Measurements from ENCODE around the gene FTSJ1. TPM values are rescaled to one million over a fixed set of nuclear protein-coding genes. Genes with fewer than 3 reads are reported as not detected.

The FTSJ1 gene
- total RNA-seq, 4 donors from 2014 or later = 46.1 to 81.3 (median 51.0) TPM

DNA sequence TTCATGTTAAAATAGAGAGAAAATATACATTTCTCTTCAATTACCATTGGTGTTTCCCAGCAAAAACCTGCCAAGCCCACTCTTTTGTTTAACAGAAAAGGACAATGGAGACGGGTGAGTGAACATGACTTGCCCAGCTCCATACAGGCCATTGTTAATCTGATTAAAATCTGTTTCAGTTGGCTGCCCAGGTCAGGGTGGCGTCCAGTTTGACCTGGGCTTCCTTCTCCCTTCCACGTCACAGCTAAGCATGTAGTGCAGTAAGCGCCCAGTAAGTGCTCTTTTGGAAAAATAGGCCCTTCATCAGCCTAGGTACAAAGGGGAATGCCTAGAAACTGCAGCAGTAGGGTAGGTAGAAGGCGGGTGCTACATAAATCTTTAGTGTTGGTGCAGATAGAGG is 31.2 kb downstream of the FTSJ1 start:
- 70 to 88% methylated on average over 5 of the region's 5 CpGs for WGBS, 2 donors
- no peak for DNase-seq (ENCODE audit: low spot score in 2 of 2)

DNA sequence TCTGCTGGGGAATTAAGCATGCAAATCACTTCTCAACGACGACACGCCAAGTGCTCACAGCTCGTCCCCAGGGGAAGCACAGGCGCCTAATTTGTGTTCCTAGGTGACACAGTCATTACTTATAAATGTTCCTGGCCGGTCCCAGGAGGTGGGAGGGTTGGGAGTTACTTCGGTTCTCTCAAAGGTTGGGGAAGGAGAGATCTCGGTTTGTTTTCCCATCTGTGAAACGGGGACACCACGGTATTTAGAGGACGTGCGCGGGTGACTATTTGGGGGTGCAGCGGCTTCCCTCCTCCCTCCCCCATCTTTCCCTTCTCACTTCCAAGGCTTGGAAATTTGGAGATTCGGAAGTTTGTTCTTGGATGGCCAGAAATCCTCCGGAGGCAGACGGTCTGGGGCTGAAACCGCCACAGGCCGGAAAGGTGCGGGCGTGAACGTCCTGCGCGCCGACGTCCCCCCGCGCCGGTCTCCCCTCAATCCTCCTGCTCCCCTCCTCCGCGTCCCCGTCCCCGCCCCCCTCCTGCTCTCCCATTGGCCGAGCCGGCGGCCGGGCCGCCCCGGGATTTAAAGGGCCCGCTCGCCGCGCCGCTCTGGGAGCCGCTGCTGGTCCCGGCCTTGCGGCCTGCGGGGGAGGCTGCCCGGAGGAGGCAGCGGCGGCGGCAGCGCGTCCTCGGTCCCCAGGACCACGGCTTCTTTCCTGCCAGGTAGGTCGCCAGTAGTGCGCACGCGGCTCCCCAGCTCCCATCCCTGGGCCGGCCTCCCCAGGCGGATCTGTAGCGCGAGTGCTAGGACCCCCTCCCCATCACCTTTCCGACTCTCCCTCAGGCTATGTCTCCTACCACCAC is 32.6 kb downstream of the FTSJ1 start, which contains the start of gene PORCN:
TSS of gene PORCN (plus strand) at position 593 of the 845 bp plus-strand sequence. CDS start 829 bp downstream, outside the sequence.
- TF ChIP-seq POLR2A (IDR thresholded peaks at IDR 0.05) (peak in 1 of 2 donors; percentile 46), EP300 (IDR thresholded peaks at IDR 0.05) (no peak)
- DNase-seq (ENCODE audit: low spot score in 2 of 2) = peak; percentile 60 to 70
- H3K4me1 ChIP-seq = peaks cover 0 to 12% (median 0%) of the 10 kb centered on the region in 4 donors
- H3K36me3 ChIP-seq = peaks cover 0 to 6% (median 0%) of the 10 kb centered on the region in 3 donors
- peak within 1 kb of the TSS; percentile 60 to 83 (median 64) for H3K4me3 ChIP-seq
- peak within 1 kb of the TSS; percentile 61 to 82 (median 70) for H3K27ac ChIP-seq
- no peaks in the 10 kb centered on the region for H3K27me3 ChIP-seq
- WGBS, 2 donors = 0 to 47% methylated on average over 7 to 54 of the region's 65 CpGs
- no peaks in the 10 kb centered on the region for H3K9me3 ChIP-seq

More for the DNA sequence above, 31.2 kb downstream of the FTSJ1 start:
- peaks cover 0 to 3% (median 0%) of the 10 kb centered on the region in 3 donors for H3K36me3 ChIP-seq
- H3K27me3 ChIP-seq = no peaks in the 10 kb centered on the region
- no peaks in the 10 kb centered on the region for H3K9me3 ChIP-seq
- no peak overlapping the region for H3K27ac ChIP-seq
- no peak overlapping the region for H3K4me3 ChIP-seq
- H3K4me1 ChIP-seq = peaks cover 0 to 12% (median 0%) of the 10 kb centered on the region in 4 donors
- TF ChIP-seq, protein P1, sequence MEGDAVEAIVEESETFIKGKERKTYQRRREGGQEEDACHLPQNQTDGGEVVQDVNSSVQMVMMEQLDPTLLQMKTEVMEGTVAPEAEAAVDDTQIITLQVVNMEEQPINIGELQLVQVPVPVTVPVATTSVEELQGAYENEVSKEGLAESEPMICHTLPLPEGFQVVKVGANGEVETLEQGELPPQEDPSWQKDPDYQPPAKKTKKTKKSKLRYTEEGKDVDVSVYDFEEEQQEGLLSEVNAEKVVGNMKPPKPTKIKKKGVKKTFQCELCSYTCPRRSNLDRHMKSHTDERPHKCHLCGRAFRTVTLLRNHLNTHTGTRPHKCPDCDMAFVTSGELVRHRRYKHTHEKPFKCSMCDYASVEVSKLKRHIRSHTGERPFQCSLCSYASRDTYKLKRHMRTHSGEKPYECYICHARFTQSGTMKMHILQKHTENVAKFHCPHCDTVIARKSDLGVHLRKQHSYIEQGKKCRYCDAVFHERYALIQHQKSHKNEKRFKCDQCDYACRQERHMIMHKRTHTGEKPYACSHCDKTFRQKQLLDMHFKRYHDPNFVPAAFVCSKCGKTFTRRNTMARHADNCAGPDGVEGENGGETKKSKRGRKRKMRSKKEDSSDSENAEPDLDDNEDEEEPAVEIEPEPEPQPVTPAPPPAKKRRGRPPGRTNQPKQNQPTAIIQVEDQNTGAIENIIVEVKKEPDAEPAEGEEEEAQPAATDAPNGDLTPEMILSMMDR (IDR thresholded peaks at IDR 0.05) = no peak
- TF ChIP-seq EP300 (IDR thresholded peaks at IDR 0.05) (no peak), POLR2A (IDR thresholded peaks at IDR 0.05) (no peak)

DNA sequence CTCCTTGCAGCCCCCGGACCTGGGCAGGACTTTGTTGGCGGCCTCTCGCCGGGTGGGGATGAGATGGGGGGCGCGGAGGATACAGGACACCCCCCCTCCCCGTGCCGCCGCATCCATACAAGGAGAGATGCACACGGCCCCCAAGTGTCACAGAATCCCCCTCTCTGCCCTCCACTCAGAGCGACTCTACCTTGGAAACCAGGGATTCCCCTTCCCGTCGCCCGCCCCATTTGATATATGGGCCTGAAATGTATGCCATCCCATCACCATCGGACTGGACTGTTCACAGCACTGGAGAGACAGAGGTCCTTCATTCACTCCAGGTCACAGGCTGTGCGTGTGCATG is 33.2 kb downstream of the FTSJ1 start:
- Histone ChIP-seq H3K27ac (peak overlapping the region; percentile 61 to 82 (median 70)), H3K27me3 (no peaks in the 10 kb centered on the region), H3K4me3 (peak overlapping the region; percentile 60 to 83 (median 64)), H3K9me3 (no peaks in the 10 kb centered on the region), H3K36me3 (peaks cover 0 to 8% (median 0%) of the 10 kb centered on the region in 3 donors), H3K4me1 (peaks cover 0 to 12% (median 0%) of the 10 kb centered on the region in 4 donors)
- TF ChIP-seq, protein P1 (IDR thresholded peaks at IDR 0.05) = no peak
- no peak for TF ChIP-seq EP300 (IDR thresholded peaks at IDR 0.05)
- TF ChIP-seq POLR2A (IDR thresholded peaks at IDR 0.05) = no peak
- DNase-seq (ENCODE audit: low spot score in 2 of 2) = no peak
- WGBS, 2 donors = 2 to 47% methylated on average over 13 to 16 of the region's 16 CpGs

DNA sequence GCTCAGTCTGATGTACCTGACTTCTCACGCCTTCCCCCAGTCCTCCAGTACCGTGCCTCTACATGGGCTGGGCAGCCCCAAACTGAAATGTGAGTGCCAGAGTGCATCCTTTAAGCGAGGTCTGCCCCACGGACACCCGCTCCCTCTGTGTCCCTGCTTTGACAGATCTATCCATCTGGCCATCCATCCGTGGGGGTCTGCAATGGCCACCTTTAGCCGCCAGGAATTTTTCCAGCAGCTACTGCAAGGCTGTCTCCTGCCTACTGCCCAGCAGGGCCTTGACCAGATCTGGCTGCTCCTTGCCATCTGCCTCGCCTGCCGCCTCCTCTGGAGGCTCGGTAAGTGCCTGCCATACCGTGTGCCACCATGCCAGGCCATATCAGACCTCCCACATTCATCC is 33.6 kb downstream of the FTSJ1 start:
- peak overlapping the region in 1 of 4 donors; percentile 82 for H3K27ac ChIP-seq
- H3K9me3 ChIP-seq = no peaks in the 10 kb centered on the region
- no peaks in the 10 kb centered on the region for H3K27me3 ChIP-seq
- 32 to 78% methylated on average over 6 of the region's 11 CpGs for WGBS, 2 donors
- peak overlapping the region in 3 of 4 donors; percentile 62 to 83 (median 67) for H3K4me3 ChIP-seq
- H3K36me3 ChIP-seq = peaks cover 0 to 12% (median 0%) of the 10 kb centered on the region in 3 donors
- H3K4me1 ChIP-seq = peaks cover 0 to 12% (median 0%) of the 10 kb centered on the region in 4 donors
- no peak for DNase-seq (ENCODE audit: low spot score in 2 of 2)
- TF ChIP-seq, protein P1 (IDR thresholded peaks at IDR 0.05) = no peak
- TF ChIP-seq EP300 (IDR thresholded peaks at IDR 0.05) (no peak), POLR2A (IDR thresholded peaks at IDR 0.05) (no peak)

DNA sequence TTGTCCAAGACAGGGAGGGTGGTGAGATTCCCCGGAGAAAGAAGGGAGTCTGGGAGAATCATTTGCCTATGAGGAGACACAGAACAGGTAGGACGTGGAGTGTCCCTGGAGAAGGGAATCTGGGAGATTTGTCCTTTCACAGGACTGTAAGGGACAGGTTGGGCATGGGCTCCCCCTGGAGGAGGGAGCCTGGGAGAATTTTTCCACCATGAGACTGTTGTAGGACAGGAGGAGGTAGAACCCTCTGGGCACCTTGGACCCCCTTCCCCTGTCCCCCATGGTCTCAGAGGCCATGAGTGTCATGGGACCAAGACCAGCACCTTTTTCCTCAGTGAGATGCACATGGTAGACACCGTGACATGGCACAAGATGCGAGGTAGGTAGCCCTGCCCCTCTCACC is 35.6 kb downstream of the FTSJ1 start:
- H3K9me3 ChIP-seq = no peaks in the 10 kb centered on the region
- H3K4me3 ChIP-seq = no peak overlapping the region
- TF ChIP-seq POLR2A (IDR thresholded peaks at IDR 0.05) = no peak
- TF ChIP-seq, protein P1 (IDR thresholded peaks at IDR 0.05) = peak in 1 of 5 experiments; percentile 5
- H3K27me3 ChIP-seq = no peaks in the 10 kb centered on the region
- H3K27ac ChIP-seq = no peak overlapping the region
- no peak for DNase-seq (ENCODE audit: low spot score in 2 of 2)
- 69 to 72% methylated on average over 4 of the region's 4 CpGs for WGBS, 2 donors
- H3K36me3 ChIP-seq = peaks cover 0 to 30% (median 0%) of the 10 kb centered on the region in 3 donors
- peaks cover 0 to 12% (median 0%) of the 10 kb centered on the region in 4 donors for H3K4me1 ChIP-seq
